Suprapubic skin (tissue), 4 donors: ENCODE data around the gene SELE. TPM values are rescaled to one million over a fixed set of nuclear protein-coding genes. Genes with fewer than 3 reads are reported as not detected.

Source experiments
- DNase-seq, 2 donors: peaks; one replicate each; pipeline ENCODE4 v3.0.0-alpha.2; 2019; ENCODE audit warnings: low spot score in 2 of 2
- H3K27ac ChIP-seq: fragments of 200-600 bp; sonication (generic); one replicate; pipeline ENCODE4 v1.5.1; 2019
- H3K27me3 ChIP-seq: fragments of 200-600 bp; sonication (generic); one replicate; pipeline ENCODE4 v1.5.1; 2019
- H3K36me3 ChIP-seq: fragments of 200-600 bp; sonication (generic); one replicate; pipeline ENCODE4 v1.5.1; 2019
- H3K4me1 ChIP-seq: fragments of 200-600 bp; sonication (generic); one replicate; pipeline ENCODE4 v1.5.1; 2019
- H3K4me3 ChIP-seq: fragments of 200-600 bp; sonication (generic); one replicate; pipeline ENCODE4 v1.5.1; 2019; ENCODE audit warnings: mild to moderate bottlenecking
- H3K9me3 ChIP-seq: fragments of 200-600 bp; sonication (generic); one replicate; pipeline ENCODE4 v1.5.1; 2019
- EP300 ChIP-seq: sonication (generic); formaldehyde crosslinking; IDR thresholded peaks from one replicate; pipeline ENCODE4 v1.6.1; 2017; ENCODE audit warnings: antibody characterized with exemption
- POLR2A ChIP-seq, 2 donors: fragments of 450-650 bp; IDR thresholded peaks; one replicate each; pipeline ENCODE4 v1.6.1; 2017; ENCODE audit warnings: antibody characterized with exemption in 2 of 2, mild to moderate bottlenecking in 2 of 2, moderate library complexity in 2 of 2
- POLR2AphosphoS5 ChIP-seq, 3 donors: sonication (generic); formaldehyde crosslinking; IDR thresholded peaks; one replicate each; pipeline ENCODE4 v1.6.1; 2017; ENCODE audit warnings: antibody characterized with exemption in 3 of 3
- WGBS: methylation state at CpG from one replicate; pipeline ENCODE4 v1.1.5; 2018; 5-methylcytosine and 5-hydroxymethylcytosine counted together
- total RNA-seq, 4 donors: library from RNA; depleted of rRNA; stranded (reverse); fragments of >200 nt; gene quantifications; one replicate each; pipeline ENCODE4 v1.1.0, GENCODE V29; 2016
- TF ChIP-seq, protein P1 (sequence below), 2 donors: fragments of 200-600 bp in 1 of 2; fragments of 450-650 bp in 1 of 2; sonication (generic) in 1 of 2; IDR thresholded peaks; one replicate each; pipeline ENCODE4 v1.5.1; 2016 to 2019; ENCODE audit warnings: antibody characterized with exemption in 2 of 2, mild to moderate bottlenecking in 1 of 2, moderate library complexity in 1 of 2

SELE gene
- total RNA-seq, 4 donors from 2014 or later, result 0.32 to 3.3 (median 2.3) TPM

DNA sequence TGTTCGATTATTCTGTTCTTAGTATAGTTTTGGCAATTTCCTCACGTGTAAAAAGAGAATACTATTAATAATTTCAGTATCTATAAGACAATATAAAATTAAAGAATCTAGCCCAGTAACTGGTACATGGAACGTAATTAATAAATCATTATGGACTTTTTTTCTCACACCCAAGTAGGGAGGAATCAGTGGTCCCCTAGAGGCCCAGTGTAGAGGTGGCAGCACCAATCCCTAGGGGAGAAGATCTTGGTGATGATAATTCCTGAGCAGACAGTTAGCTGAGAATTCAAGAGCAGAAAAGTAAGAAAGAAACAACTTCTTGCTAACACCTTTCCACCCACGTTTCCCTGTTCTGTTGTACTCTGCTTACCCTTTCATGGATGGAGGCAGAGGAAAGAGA is 19.7 kb upstream of the SELE start:
- TF ChIP-seq POLR2AphosphoS5 (IDR thresholded peaks at IDR 0.05) (no peak), POLR2A (IDR thresholded peaks at IDR 0.05) (no peak), EP300 (no peak)
- TF ChIP-seq, protein P1, sequence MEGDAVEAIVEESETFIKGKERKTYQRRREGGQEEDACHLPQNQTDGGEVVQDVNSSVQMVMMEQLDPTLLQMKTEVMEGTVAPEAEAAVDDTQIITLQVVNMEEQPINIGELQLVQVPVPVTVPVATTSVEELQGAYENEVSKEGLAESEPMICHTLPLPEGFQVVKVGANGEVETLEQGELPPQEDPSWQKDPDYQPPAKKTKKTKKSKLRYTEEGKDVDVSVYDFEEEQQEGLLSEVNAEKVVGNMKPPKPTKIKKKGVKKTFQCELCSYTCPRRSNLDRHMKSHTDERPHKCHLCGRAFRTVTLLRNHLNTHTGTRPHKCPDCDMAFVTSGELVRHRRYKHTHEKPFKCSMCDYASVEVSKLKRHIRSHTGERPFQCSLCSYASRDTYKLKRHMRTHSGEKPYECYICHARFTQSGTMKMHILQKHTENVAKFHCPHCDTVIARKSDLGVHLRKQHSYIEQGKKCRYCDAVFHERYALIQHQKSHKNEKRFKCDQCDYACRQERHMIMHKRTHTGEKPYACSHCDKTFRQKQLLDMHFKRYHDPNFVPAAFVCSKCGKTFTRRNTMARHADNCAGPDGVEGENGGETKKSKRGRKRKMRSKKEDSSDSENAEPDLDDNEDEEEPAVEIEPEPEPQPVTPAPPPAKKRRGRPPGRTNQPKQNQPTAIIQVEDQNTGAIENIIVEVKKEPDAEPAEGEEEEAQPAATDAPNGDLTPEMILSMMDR (IDR thresholded peaks at IDR 0.05), result no peak
- Histone ChIP-seq H3K36me3 (no peaks in the 10 kb centered on the region), H3K9me3 (no peaks in the 10 kb centered on the region), H3K27me3 (peaks cover 11% of the 10 kb centered on the region), H3K4me3 (no peak overlapping the region), H3K27ac (no peak overlapping the region), H3K4me1 (no peaks in the 10 kb centered on the region)
- 70% methylated on average over 4 of the region's 4 CpGs for WGBS
- no peak for DNase-seq

DNA sequence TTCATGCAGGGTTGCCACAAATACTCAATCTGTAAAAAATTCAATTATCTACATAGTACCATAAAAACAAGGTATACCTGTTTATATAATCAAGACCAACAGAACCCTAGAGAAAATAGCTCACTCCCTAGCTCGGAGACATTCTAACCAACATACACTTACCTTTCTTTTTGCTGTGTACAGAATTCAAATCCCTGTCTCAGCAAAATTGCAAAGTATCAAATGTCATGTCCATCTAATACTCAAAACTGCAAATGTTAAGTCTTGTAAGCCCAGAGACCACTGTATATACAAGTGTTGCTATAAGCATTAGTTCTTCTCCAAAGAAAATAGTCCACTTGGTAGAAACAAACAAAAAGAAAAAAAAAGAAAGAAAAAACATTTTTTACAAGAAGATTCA is 16.2 kb upstream of the SELE start:
- no peak for DNase-seq
- Histone ChIP-seq H3K4me3 (no peak overlapping the region), H3K36me3 (no peaks in the 10 kb centered on the region), H3K27me3 (peaks cover 6% of the 10 kb centered on the region), H3K27ac (no peak overlapping the region), H3K9me3 (no peaks in the 10 kb centered on the region), H3K4me1 (no peaks in the 10 kb centered on the region)
- TF ChIP-seq POLR2A (IDR thresholded peaks at IDR 0.05) (no peak), POLR2AphosphoS5 (IDR thresholded peaks at IDR 0.05) (no peak), EP300 (no peak)
- TF ChIP-seq, protein P1 (IDR thresholded peaks at IDR 0.05), result no peak
- WGBS, result 82% methylated on average over 1 of the region's 1 CpG

- Histone ChIP-seq H3K9me3 (no peaks in the 10 kb centered on the region), H3K4me1 (peaks cover 2% of the 10 kb centered on the region), H3K27me3 (peaks cover 7% of the 10 kb centered on the region), H3K27ac (no peak overlapping the region), H3K36me3 (no peaks in the 10 kb centered on the region), H3K4me3 (no peak overlapping the region)
- WGBS, result 88% methylated on average over 2 of the region's 2 CpGs
- DNase-seq, result no peak
- no peak for TF ChIP-seq EP300
- TF ChIP-seq POLR2AphosphoS5 (IDR thresholded peaks at IDR 0.05), result no peak
- no peak for TF ChIP-seq POLR2A (IDR thresholded peaks at IDR 0.05)
- TF ChIP-seq, protein P1 (IDR thresholded peaks at IDR 0.05), result no peak
These were observed 12.7 kb upstream of the SELE start for GRCh38 chr1:169746550-169746949.

GRCh38 chr1:169745015-169745861 is 11.4 kb upstream of the SELE start:
- no peak for DNase-seq
- Histone ChIP-seq H3K4me1 (peaks cover 6% of the 10 kb centered on the region), H3K27ac (no peak overlapping the region)

More at GRCh38 chr1:169745015-169745861, 11.4 kb upstream of the SELE start:
- TF ChIP-seq, protein P1 (IDR thresholded peaks at IDR 0.05), result no peak
- TF ChIP-seq POLR2AphosphoS5 (IDR thresholded peaks at IDR 0.05) (no peak), POLR2A (IDR thresholded peaks at IDR 0.05) (no peak), EP300 (no peak)
- H3K36me3 ChIP-seq, result no peaks in the 10 kb centered on the region
- 64% methylated on average over 5 of the region's 5 CpGs for WGBS
- peaks cover 7% of the 10 kb centered on the region for H3K27me3 ChIP-seq
- H3K9me3 ChIP-seq, result no peaks in the 10 kb centered on the region
- no peak overlapping the region for H3K4me3 ChIP-seq
